ENCODE data around the gene ERI2.

Gene ERI2

DNA sequence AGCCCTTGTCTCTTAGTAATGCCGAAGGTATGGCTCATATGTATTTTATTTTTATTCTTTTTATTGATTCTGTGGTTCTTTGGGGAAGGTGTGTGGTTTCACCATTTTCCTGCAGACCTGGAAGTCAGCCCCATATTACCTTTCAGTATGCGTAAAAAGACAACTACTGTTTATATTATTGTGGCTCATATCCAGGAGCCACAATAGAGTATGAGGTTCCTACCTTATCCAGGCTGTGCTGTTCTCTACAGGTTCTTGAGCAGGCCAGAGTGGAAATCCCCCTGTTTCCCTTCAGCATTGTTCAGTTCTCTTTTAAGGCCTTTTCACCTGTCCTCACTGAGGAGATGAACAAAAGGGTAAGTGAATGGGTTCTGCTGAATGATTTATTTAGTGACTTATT is 33.2 kb upstream of the ERI2 start:
- ChIA-PET CTCF (no interaction called here), POLR2A (ENCODE audit: low non-redundant PET) (no interaction called here)
- H3K27ac ChIP-seq = no peak overlapping the region
- DNase-seq (ENCODE audit: low spot score) = no peak
- TF ChIP-seq, protein P1, sequence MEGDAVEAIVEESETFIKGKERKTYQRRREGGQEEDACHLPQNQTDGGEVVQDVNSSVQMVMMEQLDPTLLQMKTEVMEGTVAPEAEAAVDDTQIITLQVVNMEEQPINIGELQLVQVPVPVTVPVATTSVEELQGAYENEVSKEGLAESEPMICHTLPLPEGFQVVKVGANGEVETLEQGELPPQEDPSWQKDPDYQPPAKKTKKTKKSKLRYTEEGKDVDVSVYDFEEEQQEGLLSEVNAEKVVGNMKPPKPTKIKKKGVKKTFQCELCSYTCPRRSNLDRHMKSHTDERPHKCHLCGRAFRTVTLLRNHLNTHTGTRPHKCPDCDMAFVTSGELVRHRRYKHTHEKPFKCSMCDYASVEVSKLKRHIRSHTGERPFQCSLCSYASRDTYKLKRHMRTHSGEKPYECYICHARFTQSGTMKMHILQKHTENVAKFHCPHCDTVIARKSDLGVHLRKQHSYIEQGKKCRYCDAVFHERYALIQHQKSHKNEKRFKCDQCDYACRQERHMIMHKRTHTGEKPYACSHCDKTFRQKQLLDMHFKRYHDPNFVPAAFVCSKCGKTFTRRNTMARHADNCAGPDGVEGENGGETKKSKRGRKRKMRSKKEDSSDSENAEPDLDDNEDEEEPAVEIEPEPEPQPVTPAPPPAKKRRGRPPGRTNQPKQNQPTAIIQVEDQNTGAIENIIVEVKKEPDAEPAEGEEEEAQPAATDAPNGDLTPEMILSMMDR (conservative IDR thresholded peaks at IDR 0.05; ENCODE audit: low read depth) = no peak

DNA sequence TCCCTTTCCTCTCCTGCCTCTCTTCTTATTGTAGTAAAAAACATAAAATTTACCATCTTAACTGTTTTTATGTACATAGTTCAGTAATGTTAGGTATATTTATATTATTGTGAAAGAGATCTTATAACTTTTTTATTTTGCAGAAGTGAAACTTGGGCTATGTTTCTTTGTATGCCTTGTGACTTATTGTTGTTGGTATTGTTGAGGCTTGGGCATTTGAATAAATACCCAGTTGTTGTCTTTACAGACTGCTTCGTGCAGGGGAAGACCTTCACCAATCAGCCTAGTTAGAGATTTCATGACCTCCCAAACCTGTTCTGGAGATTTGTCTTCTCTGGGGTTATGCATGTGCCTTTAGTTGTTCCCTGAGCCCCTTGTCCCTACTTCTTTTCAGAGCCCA is 32.0 kb upstream of the ERI2 start:
- no peak for DNase-seq (ENCODE audit: low spot score)
- CTCF ChIA-PET = no interaction called here
- TF ChIP-seq, protein P1 (conservative IDR thresholded peaks at IDR 0.05; ENCODE audit: low read depth) = no peak
- H3K27ac ChIP-seq = no peak overlapping the region
- POLR2A ChIA-PET (ENCODE audit: low non-redundant PET) = no interaction called here

DNA sequence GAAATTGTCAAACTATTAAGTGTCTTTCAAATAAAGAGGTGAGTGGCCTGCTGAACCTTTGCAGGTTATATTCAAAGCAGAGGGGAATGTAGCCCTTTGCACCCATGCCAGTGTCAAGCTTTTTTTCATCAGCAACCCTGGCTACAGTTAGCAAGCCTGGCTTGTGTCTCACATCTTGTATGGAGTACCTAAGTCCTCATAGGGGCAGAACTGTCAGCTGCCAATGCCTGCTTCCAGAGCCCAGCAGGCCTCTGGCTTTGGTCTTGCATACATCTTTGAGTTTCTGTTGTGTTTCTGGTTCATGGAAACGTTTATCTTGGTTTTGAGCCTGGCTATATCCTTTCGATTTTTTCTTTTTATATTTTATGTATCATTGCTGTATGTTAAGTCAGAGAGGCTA is 26.8 kb upstream of the ERI2 start:
- TF ChIP-seq, protein P1 (conservative IDR thresholded peaks at IDR 0.05; ENCODE audit: low read depth) = no peak
- CTCF ChIA-PET = interaction anchor here (0.6 kb wide), 1 partner anchor 339 kb away, joined by 5 read pairs; no protein-coding TSS in a partner anchor
- POLR2A ChIA-PET (ENCODE audit: low non-redundant PET) = no interaction called here
- DNase-seq (ENCODE audit: low spot score) = no peak
- H3K27ac ChIP-seq = no peak overlapping the region

DNA sequence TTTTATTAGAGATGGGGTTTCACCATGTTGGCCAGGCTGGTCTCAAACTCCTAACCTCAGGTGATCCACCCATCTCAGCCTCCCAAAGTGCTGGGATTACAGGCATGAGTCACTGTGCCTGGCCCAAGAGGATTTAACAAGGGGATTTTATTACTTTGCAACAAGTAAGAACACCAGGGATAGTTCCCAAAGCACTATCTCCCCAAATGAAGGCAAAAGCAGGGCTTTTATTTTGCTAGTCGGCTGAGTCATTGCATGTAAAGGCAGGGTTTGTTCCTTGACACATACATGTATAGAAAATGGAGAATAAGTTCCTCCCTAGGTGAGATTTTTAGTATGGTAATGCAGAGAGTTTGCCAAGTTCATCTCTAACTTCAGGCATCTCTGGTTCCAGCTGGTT is 24.1 kb upstream of the ERI2 start:
- DNase-seq (ENCODE audit: low spot score) = no peak
- TF ChIP-seq, protein P1 (conservative IDR thresholded peaks at IDR 0.05; ENCODE audit: low read depth) = no peak
- no peak overlapping the region for H3K27ac ChIP-seq
- ChIA-PET POLR2A (ENCODE audit: low non-redundant PET) (no interaction called here), CTCF (interaction anchor here (0.7 to 0.8 kb wide), 2 partner anchors 99 to 363 kb away, joined by 4 read pairs; no protein-coding TSS in a partner anchor)

DNA sequence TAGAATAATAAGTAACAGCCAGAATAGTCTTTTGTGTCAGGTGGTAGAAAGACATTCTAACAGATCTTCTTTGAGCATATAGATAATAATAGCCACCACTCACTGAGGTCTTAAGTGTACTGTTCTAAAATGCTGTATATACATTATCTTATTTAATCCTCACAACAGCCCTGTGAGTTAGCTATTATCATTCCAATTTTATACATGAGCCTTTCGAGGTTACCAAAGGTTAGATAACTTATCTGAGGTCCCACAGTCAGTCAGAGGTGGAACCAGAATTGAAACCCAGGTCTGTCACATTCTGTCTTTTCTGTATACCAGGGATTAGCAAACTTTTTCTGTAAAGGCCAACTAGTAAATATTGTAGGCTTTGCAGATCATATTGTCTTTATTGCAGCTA is 23.3 kb upstream of the ERI2 start:
- DNase-seq (ENCODE audit: low spot score) = no peak
- H3K27ac ChIP-seq = no peak overlapping the region
- ChIA-PET POLR2A (ENCODE audit: low non-redundant PET) (no interaction called here), CTCF (interaction anchor here (0.7 kb wide), 1 partner anchor 98 kb away, joined by 4 read pairs; no protein-coding TSS in a partner anchor)
- TF ChIP-seq, protein P1 (conservative IDR thresholded peaks at IDR 0.05; ENCODE audit: low read depth) = no peak

DNA sequence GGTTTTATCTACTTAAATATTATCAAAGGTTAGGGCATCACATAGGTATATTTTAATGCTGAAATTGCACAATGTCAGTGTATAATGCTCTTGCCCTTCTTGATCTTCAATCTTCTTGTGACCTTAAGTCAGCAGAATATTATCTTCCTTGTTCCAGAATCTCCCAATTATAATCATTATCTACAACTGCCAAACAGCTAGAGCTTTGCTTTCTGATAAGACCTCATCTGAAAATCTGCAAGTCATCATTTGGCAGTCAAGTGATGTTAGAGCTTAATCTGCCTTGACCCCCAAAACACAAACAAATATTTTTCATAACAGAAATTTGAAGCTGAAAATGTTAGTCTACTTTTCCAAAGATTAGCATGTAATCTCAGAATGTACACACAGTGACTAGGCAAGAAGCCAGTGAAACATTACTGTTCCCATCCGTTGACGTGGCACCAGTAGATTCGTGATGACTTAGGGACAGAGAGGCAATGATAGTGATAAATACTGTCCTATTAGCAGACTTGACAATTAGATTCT is 19.8 kb upstream of the ERI2 start:
- DNase-seq (ENCODE audit: low spot score) = no peak
- no peak overlapping the region for H3K27ac ChIP-seq
- POLR2A ChIA-PET (ENCODE audit: low non-redundant PET) = no interaction called here
- CTCF ChIA-PET = no interaction called here
- TF ChIP-seq, protein P1 (conservative IDR thresholded peaks at IDR 0.05; ENCODE audit: low read depth) = no peak
